ENCODE measurements around the gene TMED3.
A peak's percentile ranks its signal among the peaks of the same experiment; 100 is the strongest.

Gene TMED3
- 14.7 to 25.9 reads per million in 2 donors for total RNA-seq

- DNase-seq: peak; percentile 53 to 92 (median 64)
Measured at GRCh38 chr15:79310985-79311900, at the start of gene TMED3. TMED3 (plus strand) TSS chr15:79311112; CDS start chr15:79311250, 138 bp downstream.

GRCh38 chr15:79261836-79262235 lies 49.1 kb upstream of the TMED3 start:
- no peak for DNase-seq

GRCh38 chr15:79265167-79265566 lies 45.7 kb upstream of the TMED3 start:
- DNase-seq: no peak

- no peak for DNase-seq
Measured at GRCh38 chr15:79265987-79266579, 44.8 kb upstream of the TMED3 start.

GRCh38 chr15:79282371-79283251 lies 28.3 kb upstream of the TMED3 start, which contains the start of gene ANKRD34C:
ANKRD34C (plus strand) TSS chr15:79282722; CDS start chr15:79293285, 10,563 bp downstream.
- DNase-seq: no peak

- peak in 2 of 5 experiments; percentile 7 to 34 for DNase-seq
Measured at GRCh38 chr15:79283252-79284048, 27.5 kb upstream of the TMED3 start.

- DNase-seq: no peak
Measured at GRCh38 chr15:79290642-79291275, 20.2 kb upstream of the TMED3 start.

- DNase-seq: no peak
Measured at GRCh38 chr15:79292011-79292410, 18.9 kb upstream of the TMED3 start.

GRCh38 chr15:79294075-79294474 lies 16.8 kb upstream of the TMED3 start:
- no peak for DNase-seq

- DNase-seq: no peak
Measured at GRCh38 chr15:79296583-79296982, 14.3 kb upstream of the TMED3 start.

- no peak for DNase-seq
Measured at GRCh38 chr15:79299126-79299840, 11.6 kb upstream of the TMED3 start.

- no peak for DNase-seq
Measured at GRCh38 chr15:79299841-79300235, 11.1 kb upstream of the TMED3 start.

- DNase-seq: no peak
Measured at GRCh38 chr15:79307251-79307650, 3.7 kb upstream of the TMED3 start.

- no peak for DNase-seq
Measured at GRCh38 chr15:79308874-79309273, 2.0 kb upstream of the TMED3 start.

- DNase-seq: no peak
Measured at GRCh38 chr15:79310612-79310984, 314 bp upstream of the TMED3 start.

- DNase-seq: no peak
Measured at GRCh38 chr15:79311901-79312553, 1.1 kb downstream of the TMED3 start.

- no peak for DNase-seq
Measured at GRCh38 chr15:79314186-79314585, 3.3 kb downstream of the TMED3 start.

GRCh38 chr15:79314811-79315210 lies 3.9 kb downstream of the TMED3 start:
- no peak for DNase-seq

- no peak for DNase-seq
Measured at GRCh38 chr15:79315623-79316328, 4.9 kb downstream of the TMED3 start.

- DNase-seq: no peak
Measured at GRCh38 chr15:79316864-79317263, 6.0 kb downstream of the TMED3 start.
